ENCODE measurements around the gene SIX4.

Gene SIX4

GRCh38 chr14:60684203-60684602 lies 39.9 kb downstream of the SIX4 start:
- Histone ChIP-seq H4K20me1 (ENCODE audit: insufficient read depth, low read length) (no peaks in the 10 kb centered on the region), H3K9me3 (ENCODE audit: insufficient read depth, low read length, severe bottlenecking) (no peaks in the 10 kb centered on the region), H3K27me3 (ENCODE audit: insufficient read depth, low read length, poor library complexity) (no peaks in the 10 kb centered on the region), H3K4me1 (ENCODE audit: insufficient read depth, low read length) (no peaks in the 10 kb centered on the region), H3K27ac (ENCODE audit: low read length) (no peak overlapping the region), H2AFZ (ENCODE audit: low read depth, low read length) (no peak overlapping the region), H3K4me2 (ENCODE audit: insufficient read depth, low read length) (no peak overlapping the region), H3K9ac (ENCODE audit: low read depth, low read length) (no peak overlapping the region), H3K79me2 (ENCODE audit: insufficient read depth, low read length) (no peaks in the 10 kb centered on the region), H3K36me3 (ENCODE audit: insufficient read depth, low read length) (no peaks in the 10 kb centered on the region), H3K4me3 (ENCODE audit: low read depth in 1 of 2, low read length in 2 of 2) (no peak overlapping the region)
- DNase-seq (no peak), ATAC-seq (ENCODE audit: insufficient read depth, low read depth) (no peak)
- TF ChIP-seq EZH2 (IDR thresholded peaks at IDR 0.05; ENCODE audit: borderline replicate concordance, low read depth, low read length, severe bottlenecking), result no peak
- TF ChIP-seq CTCF (IDR thresholded peaks at IDR 0.05; ENCODE audit: borderline replicate concordance, extremely low read depth, low read length, poor library complexity, severe bottlenecking), result no peak

- ATAC-seq (ENCODE audit: insufficient read depth, low read depth) (no peak), DNase-seq (no peak)
- Histone ChIP-seq H2AFZ (ENCODE audit: low read depth, low read length) (no peak overlapping the region), H3K36me3 (ENCODE audit: insufficient read depth, low read length) (no peaks in the 10 kb centered on the region), H3K9me3 (ENCODE audit: insufficient read depth, low read length, severe bottlenecking) (no peaks in the 10 kb centered on the region), H4K20me1 (ENCODE audit: insufficient read depth, low read length) (no peaks in the 10 kb centered on the region), H3K9ac (ENCODE audit: low read depth, low read length) (no peak overlapping the region), H3K4me3 (ENCODE audit: low read depth in 1 of 2, low read length in 2 of 2) (no peak overlapping the region), H3K27me3 (ENCODE audit: insufficient read depth, low read length, poor library complexity) (no peaks in the 10 kb centered on the region), H3K4me1 (ENCODE audit: insufficient read depth, low read length) (no peaks in the 10 kb centered on the region), H3K27ac (ENCODE audit: low read length) (no peak overlapping the region), H3K4me2 (ENCODE audit: insufficient read depth, low read length) (no peak overlapping the region), H3K79me2 (ENCODE audit: insufficient read depth, low read length) (no peaks in the 10 kb centered on the region)
- TF ChIP-seq EZH2 (IDR thresholded peaks at IDR 0.05; ENCODE audit: borderline replicate concordance, low read depth, low read length, severe bottlenecking) (no peak), CTCF (IDR thresholded peaks at IDR 0.05; ENCODE audit: borderline replicate concordance, extremely low read depth, low read length, poor library complexity, severe bottlenecking) (no peak)
Measured at GRCh38 chr14:60681271-60681670, 42.9 kb downstream of the SIX4 start.

- no peak for DNase-seq
- Histone ChIP-seq H3K36me3 (ENCODE audit: insufficient read depth, low read length) (no peaks in the 10 kb centered on the region), H4K20me1 (ENCODE audit: insufficient read depth, low read length) (no peaks in the 10 kb centered on the region), H3K4me3 (ENCODE audit: low read depth in 1 of 2, low read length in 2 of 2) (no peak overlapping the region), H3K4me2 (ENCODE audit: insufficient read depth, low read length) (no peak overlapping the region), H3K27me3 (ENCODE audit: insufficient read depth, low read length, poor library complexity) (no peaks in the 10 kb centered on the region), H3K9me3 (ENCODE audit: insufficient read depth, low read length, severe bottlenecking) (no peaks in the 10 kb centered on the region), H3K79me2 (ENCODE audit: insufficient read depth, low read length) (no peaks in the 10 kb centered on the region), H3K4me1 (ENCODE audit: insufficient read depth, low read length) (no peaks in the 10 kb centered on the region), H3K9ac (ENCODE audit: low read depth, low read length) (no peak overlapping the region), H3K27ac (ENCODE audit: low read length) (no peak overlapping the region), H2AFZ (ENCODE audit: low read depth, low read length) (no peak overlapping the region)
- TF ChIP-seq CTCF (IDR thresholded peaks at IDR 0.05; ENCODE audit: borderline replicate concordance, extremely low read depth, low read length, poor library complexity, severe bottlenecking) (no peak), EZH2 (IDR thresholded peaks at IDR 0.05; ENCODE audit: borderline replicate concordance, low read depth, low read length, severe bottlenecking) (no peak)
- ATAC-seq (ENCODE audit: insufficient read depth, low read depth), result no peak
Measured at GRCh38 chr14:60680511-60680910, 43.6 kb downstream of the SIX4 start.

All from DND-41 (cell line).